Measurements from ENCODE around the gene PRDX3. TPM values are rescaled to one million over a fixed set of nuclear protein-coding genes. Genes with fewer than 3 reads are reported as not detected.
"Not testable (repeated sequence)": the region's sequence is repeated elsewhere in the genome, so short reads cannot be mapped to it uniquely, and the experiment has no call there.

The PRDX3 gene
- total and polyA plus RNA-seq, 2 donors: 162 to 219 TPM

- DNase-seq (ENCODE audit: extremely low spot score): no peak
- Histone ChIP-seq H3K27ac (ENCODE audit: low read depth) (no peak overlapping the region), H3K36me3 (ENCODE audit: insufficient read depth) (no peaks in the 10 kb centered on the region), H3K4me3 (ENCODE audit: low read depth, low read length) (no peak overlapping the region), H3K4me1 (ENCODE audit: insufficient read depth) (no peaks in the 10 kb centered on the region)
- 54% methylated on average over 7 of the region's 7 CpGs for WGBS
Measured at GRCh38 chr10:119198438-119198837, 19.8 kb upstream of the PRDX3 start.

GRCh38 chr10:119197921-119198320 is 19.3 kb upstream of the PRDX3 start:
- H3K4me1 ChIP-seq (ENCODE audit: insufficient read depth): no peaks in the 10 kb centered on the region
- H3K4me3 ChIP-seq (ENCODE audit: low read depth, low read length): no peak overlapping the region
- H3K27ac ChIP-seq (ENCODE audit: low read depth): no peak overlapping the region
- DNase-seq (ENCODE audit: extremely low spot score): no peak
- H3K36me3 ChIP-seq (ENCODE audit: insufficient read depth): no peaks in the 10 kb centered on the region
- WGBS: 61% methylated on average over 4 of the region's 4 CpGs

- H3K36me3 ChIP-seq (ENCODE audit: insufficient read depth): no peaks in the 10 kb centered on the region
- no peak overlapping the region for H3K27ac ChIP-seq (ENCODE audit: low read depth)
- no peaks in the 10 kb centered on the region for H3K4me1 ChIP-seq (ENCODE audit: insufficient read depth)
- DNase-seq (ENCODE audit: extremely low spot score): no peak
- 81% methylated on average over 4 of the region's 4 CpGs for WGBS
- no peak overlapping the region for H3K4me3 ChIP-seq (ENCODE audit: low read depth, low read length)
Measured at GRCh38 chr10:119191881-119192280, 13.3 kb upstream of the PRDX3 start.

- no peak for DNase-seq (ENCODE audit: extremely low spot score)
- no peak overlapping the region for H3K27ac ChIP-seq (ENCODE audit: low read depth)
- no peaks in the 10 kb centered on the region for H3K36me3 ChIP-seq (ENCODE audit: insufficient read depth)
- no peak overlapping the region for H3K4me3 ChIP-seq (ENCODE audit: low read depth, low read length)
- 55% methylated on average over 5 of the region's 5 CpGs for WGBS
- H3K4me1 ChIP-seq (ENCODE audit: insufficient read depth): no peaks in the 10 kb centered on the region
Measured at GRCh38 chr10:119190954-119191785, 12.6 kb upstream of the PRDX3 start.

- Histone ChIP-seq H3K27ac (ENCODE audit: low read depth) (no peak overlapping the region), H3K36me3 (ENCODE audit: insufficient read depth) (no peaks in the 10 kb centered on the region), H3K4me1 (ENCODE audit: insufficient read depth) (no peaks in the 10 kb centered on the region), H3K4me3 (ENCODE audit: low read depth, low read length) (no peak overlapping the region)
- no peak for DNase-seq (ENCODE audit: extremely low spot score)
- WGBS: 76% methylated on average over 4 of the region's 4 CpGs
Measured at GRCh38 chr10:119190353-119190752, 11.7 kb upstream of the PRDX3 start.

GRCh38 chr10:119189811-119190282 is 11.2 kb upstream of the PRDX3 start:
- no peak for DNase-seq (ENCODE audit: extremely low spot score)
- H3K4me1 ChIP-seq (ENCODE audit: insufficient read depth): no peaks in the 10 kb centered on the region
- H3K4me3 ChIP-seq (ENCODE audit: low read depth, low read length): no peak overlapping the region
- H3K27ac ChIP-seq (ENCODE audit: low read depth): no peak overlapping the region
- 68% methylated on average over 3 of the region's 3 CpGs for WGBS
- no peaks in the 10 kb centered on the region for H3K36me3 ChIP-seq (ENCODE audit: insufficient read depth)

GRCh38 chr10:119183664-119184412 is 5.2 kb upstream of the PRDX3 start:
- Histone ChIP-seq H3K4me1 (ENCODE audit: insufficient read depth) (no peaks in the 10 kb centered on the region), H3K36me3 (ENCODE audit: insufficient read depth) (no peaks in the 10 kb centered on the region), H3K4me3 (ENCODE audit: low read depth, low read length) (no peak overlapping the region), H3K27ac (ENCODE audit: low read depth) (no peak overlapping the region)
- no peak for DNase-seq (ENCODE audit: extremely low spot score)
- 77% methylated on average over 9 of the region's 9 CpGs for WGBS

- not testable (repeated sequence) for DNase-seq (ENCODE audit: extremely low spot score); H3K4me1 ChIP-seq (ENCODE audit: insufficient read depth); H3K36me3 ChIP-seq (ENCODE audit: insufficient read depth); H3K27ac ChIP-seq (ENCODE audit: low read depth); H3K4me3 ChIP-seq (ENCODE audit: low read depth, low read length)
- WGBS: 96% methylated on average over 7 of the region's 7 CpGs
Measured at GRCh38 chr10:119180850-119181400, 2.3 kb upstream of the PRDX3 start.

GRCh38 chr10:119177708-119178371 is 772 bp downstream of the PRDX3 start:
- no peak overlapping the region for H3K27ac ChIP-seq (ENCODE audit: low read depth)
- peak overlapping the region; percentile 50 for H3K4me3 ChIP-seq (ENCODE audit: low read depth, low read length)
- no peak for DNase-seq (ENCODE audit: extremely low spot score)
- no peaks in the 10 kb centered on the region for H3K36me3 ChIP-seq (ENCODE audit: insufficient read depth)
- H3K4me1 ChIP-seq (ENCODE audit: insufficient read depth): no peaks in the 10 kb centered on the region
- 18% methylated on average over 21 of the region's 21 CpGs for WGBS

GRCh38 chr10:119176166-119176565 is 2.4 kb downstream of the PRDX3 start:
- Histone ChIP-seq H3K36me3 (ENCODE audit: insufficient read depth) (no peaks in the 10 kb centered on the region), H3K4me3 (ENCODE audit: low read depth, low read length) (no peak overlapping the region), H3K4me1 (ENCODE audit: insufficient read depth) (no peaks in the 10 kb centered on the region), H3K27ac (ENCODE audit: low read depth) (no peak overlapping the region)
- no peak for DNase-seq (ENCODE audit: extremely low spot score)
- 94% methylated on average over 6 of the region's 6 CpGs for WGBS

- H3K36me3 ChIP-seq (ENCODE audit: insufficient read depth): peaks cover 2% of the 10 kb centered on the region
- no peak overlapping the region for H3K27ac ChIP-seq (ENCODE audit: low read depth)
- DNase-seq (ENCODE audit: extremely low spot score): no peak
- no peak overlapping the region for H3K4me3 ChIP-seq (ENCODE audit: low read depth, low read length)
- WGBS: 65% methylated on average over 2 of the region's 2 CpGs
- no peaks in the 10 kb centered on the region for H3K4me1 ChIP-seq (ENCODE audit: insufficient read depth)
Measured at GRCh38 chr10:119174109-119174508, 4.5 kb downstream of the PRDX3 start.

GRCh38 chr10:119167041-119167440 is 11.6 kb downstream of the PRDX3 start:
- Histone ChIP-seq H3K27ac (ENCODE audit: low read depth) (no peak overlapping the region), H3K4me1 (ENCODE audit: insufficient read depth) (no peaks in the 10 kb centered on the region), H3K36me3 (ENCODE audit: insufficient read depth) (peaks cover 2% of the 10 kb centered on the region), H3K4me3 (ENCODE audit: low read depth, low read length) (no peak overlapping the region)
- DNase-seq (ENCODE audit: extremely low spot score): no peak
- 76% methylated on average over 8 of the region's 8 CpGs for WGBS

GRCh38 chr10:119166564-119166963 is 12.0 kb downstream of the PRDX3 start:
- DNase-seq (ENCODE audit: extremely low spot score): no peak

More at GRCh38 chr10:119166564-119166963, 12.0 kb downstream of the PRDX3 start:
- Histone ChIP-seq H3K4me1 (ENCODE audit: insufficient read depth) (no peaks in the 10 kb centered on the region), H3K27ac (ENCODE audit: low read depth) (no peak overlapping the region), H3K36me3 (ENCODE audit: insufficient read depth) (peaks cover 2% of the 10 kb centered on the region), H3K4me3 (ENCODE audit: low read depth, low read length) (no peak overlapping the region)
- 71% methylated on average over 8 of the region's 8 CpGs for WGBS

All from urinary bladder (tissue), 4 donors.